HepG2 (cell line): ENCODE measurements around the gene ARAP1. TPM values are rescaled to one million over a fixed set of nuclear protein-coding genes. Genes with fewer than 3 reads are reported as not detected.
A peak's percentile ranks its signal among the peaks of the same experiment; 100 is the strongest.

Source experiments
- BRD4 ChIP-seq: sonication (generic); formaldehyde crosslinking; IDR thresholded peaks from 2 replicates; pipeline ENCODE4 v1.4.0; 2020; ENCODE audit warnings: missing genetic modification reagents
- DNMT1 ChIP-seq: sonication (generic); formaldehyde crosslinking; IDR thresholded peaks from 2 replicates; pipeline ENCODE4 v1.5.1; 2020; ENCODE audit warnings: mild to moderate bottlenecking, missing genetic modification reagents
- FOXM1 ChIP-seq: sonication (generic); formaldehyde crosslinking; IDR thresholded peaks from 2 replicates; pipeline ENCODE4 v1.5.0; 2020; ENCODE audit warnings: missing genetic modification reagents
- HMGXB4 ChIP-seq, 2 experiments: sonication (generic) in 1 of 2; formaldehyde crosslinking in 1 of 2; IDR thresholded peaks; 2 replicates each; pipeline versions ENCODE4 v1.4.0 to v1.6.1; 2018 to 2020; ENCODE audit warnings: missing genetic modification reagents in 2 of 2, borderline replicate concordance in 1 of 2, low read depth in 1 of 2, mild to moderate bottlenecking in 1 of 2, missing biosample characterization in 1 of 2
- IRF2 ChIP-seq: IDR thresholded peaks from 2 replicates; pipeline ENCODE4 v1.6.1; 2018; ENCODE audit warnings: missing genetic modification reagents, missing compliant biosample characterization
- JDP2 ChIP-seq: sonication (generic); formaldehyde crosslinking; IDR thresholded peaks from 2 replicates; pipeline ENCODE4 v1.8.1; 2022; ENCODE audit warnings: missing genetic modification reagents, borderline replicate concordance
- KAT8 ChIP-seq: IDR thresholded peaks from 2 replicates; pipeline ENCODE4 v1.6.1; 2016; ENCODE audit warnings: missing genetic modification reagents, missing compliant biosample characterization
- KLF6 ChIP-seq: IDR thresholded peaks from 2 replicates; pipeline ENCODE4 v1.8.0; 2016; ENCODE audit warnings: missing biosample characterization, missing genetic modification reagents
- MAFK ChIP-seq, 2 experiments: IDR thresholded peaks in 1 of 2; conservative IDR thresholded peaks in 1 of 2; 2 replicates each; pipeline ENCODE4 v1.6.1; 2011; ENCODE audit warnings: improper control_type of control experiment in 2 of 2, low read length in 2 of 2
- POGZ ChIP-seq: sonication (generic); formaldehyde crosslinking; IDR thresholded peaks from 2 replicates; pipeline ENCODE4 v1.4.0; 2020; ENCODE audit warnings: mild to moderate bottlenecking, missing genetic modification reagents
- SAP130 ChIP-seq: IDR thresholded peaks from 2 replicates; pipeline ENCODE4 v1.6.1; 2016; ENCODE audit warnings: low read depth
- SATB2 ChIP-seq: sonication (generic); formaldehyde crosslinking; IDR thresholded peaks from 2 replicates; pipeline ENCODE4 v1.5.0; 2020; ENCODE audit warnings: missing genetic modification reagents
- SMARCC2 ChIP-seq: fragments of 450-650 bp; IDR thresholded peaks from 2 replicates; pipeline ENCODE4 v1.6.1; 2017; ENCODE audit warnings: antibody characterized with exemption, mild to moderate bottlenecking
- ZBTB1 ChIP-seq: sonication (generic); formaldehyde crosslinking; IDR thresholded peaks from 2 replicates; pipeline ENCODE4 v1.4.0; 2020; ENCODE audit warnings: missing genetic modification reagents, borderline replicate concordance
- ZBTB49 ChIP-seq: sonication (generic); formaldehyde crosslinking; IDR thresholded peaks from 2 replicates; pipeline ENCODE4 v1.4.0; 2020; ENCODE audit warnings: missing genetic modification reagents, borderline replicate concordance
- ZNF326 ChIP-seq: sonication (generic); formaldehyde crosslinking; IDR thresholded peaks from 2 replicates; pipeline ENCODE4 v1.4.0; 2020; ENCODE audit warnings: missing genetic modification reagents, borderline replicate concordance
- ZNF607 ChIP-seq: sonication (generic); formaldehyde crosslinking; IDR thresholded peaks from 2 replicates; pipeline ENCODE4 v1.5.1; 2020; ENCODE audit warnings: missing genetic modification reagents, mild to moderate bottlenecking, borderline replicate concordance
- ZNF615 ChIP-seq: sonication (generic); formaldehyde crosslinking; IDR thresholded peaks from 2 replicates; pipeline ENCODE4 v1.5.0; 2020; ENCODE audit warnings: mild to moderate bottlenecking, missing genetic modification reagents, borderline replicate concordance
- ZNF674 ChIP-seq: sonication (generic); formaldehyde crosslinking; IDR thresholded peaks from 2 replicates; pipeline ENCODE4 v1.5.0; 2020; ENCODE audit warnings: low read depth, mild to moderate bottlenecking, missing genetic modification reagents
- ZSCAN31 ChIP-seq: sonication (generic); formaldehyde crosslinking; IDR thresholded peaks from 2 replicates; pipeline ENCODE4 v1.5.0; 2020; ENCODE audit warnings: low read depth, mild to moderate bottlenecking, missing genetic modification reagents
- polyA plus RNA-seq, 8 experiments: library from polyadenylated mRNA; depleted of rRNA in 3 of 8; stranded (reverse) in 7 of 8; unstranded in 1 of 8; fragments of >200 nt; fragmentation: Illumina TruSeq in 4 of 8; extraction: Trizol in 4 of 8; gene quantifications; 2 replicates each; pipeline versions ENCODE4 v1.2.1 to v1.2.3, GENCODE V29; 2011 to 2016; ENCODE audit warnings: low read depth in 4 of 8, missing spikeins in 1 of 8, mixed read lengths in 1 of 8; ENCODE audit not compliant: insufficient read depth in 1 of 8
- total RNA-seq, 5 experiments: library from RNA; depleted of rRNA; stranded (reverse); fragments of >200 nt; fragmentation: Illumina TruSeq; extraction: Trizol; gene quantifications; 2 replicates each; pipeline ENCODE4 v1.2.3, GENCODE V29; 2016; ENCODE audit warnings: low read depth in 1 of 5
- TF ChIP-seq, protein P1 (sequence below): sonication (generic); formaldehyde crosslinking; IDR thresholded peaks from 2 replicates; pipeline ENCODE4 v1.5.1; 2020; ENCODE audit warnings: missing genetic modification reagents, mild to moderate bottlenecking, borderline replicate concordance
- TF ChIP-seq, protein P2 (sequence below): sonication (generic); formaldehyde crosslinking; IDR thresholded peaks from 2 replicates; pipeline ENCODE4 v1.4.0; 2020; ENCODE audit warnings: mild to moderate bottlenecking, missing genetic modification reagents

Gene ARAP1
- total and polyA plus RNA-seq, 2 of the 13 experiments (the other 11 are each of a cell fraction or from before 2014, with no cell fraction given), result 43.2 to 55.5 TPM

- TF ChIP-seq POGZ (peak; percentile 54; the same call in 1 of the 2 replicates), ZBTB1 (CRISPR knock-in tag) (no peak), DNMT1 (CRISPR knock-in tag) (no peak), BRD4 (no peak), SMARCC2 (no peak), ZNF615 (CRISPR knock-in tag) (no peak; the same call in 1 of the 2 replicates), ZBTB49 (CRISPR knock-in tag) (no peak), ZNF607 (no peak), KLF6 (CRISPR knock-in tag) (no peak), IRF2 (no peak), FOXM1 (CRISPR knock-in tag) (no peak), ZNF326 (CRISPR knock-in tag) (no peak), SAP130 (CRISPR knock-in tag) (peak; percentile 84), JDP2 (CRISPR knock-in tag) (no peak), SATB2 (CRISPR knock-in tag) (no peak), MAFK (conservative IDR thresholded peaks at IDR 0.05 in 1 of 2, IDR thresholded peaks at IDR 0.05 in 1 of 2; ENCODE audit: low read length in 2 of 2) (no peak), KAT8 (CRISPR knock-in tag) (no peak), ZSCAN31 (no peak), ZNF674 (no peak), HMGXB4 (CRISPR knock-in tag; IDR thresholded peaks at IDR 0.05; ENCODE audit: borderline replicate concordance in 1 of 2, low read depth in 1 of 2) (peak in 1 of 2 experiments; percentile 56; a peak in 1 of 4 replicates)
- TF ChIP-seq, protein P1, sequence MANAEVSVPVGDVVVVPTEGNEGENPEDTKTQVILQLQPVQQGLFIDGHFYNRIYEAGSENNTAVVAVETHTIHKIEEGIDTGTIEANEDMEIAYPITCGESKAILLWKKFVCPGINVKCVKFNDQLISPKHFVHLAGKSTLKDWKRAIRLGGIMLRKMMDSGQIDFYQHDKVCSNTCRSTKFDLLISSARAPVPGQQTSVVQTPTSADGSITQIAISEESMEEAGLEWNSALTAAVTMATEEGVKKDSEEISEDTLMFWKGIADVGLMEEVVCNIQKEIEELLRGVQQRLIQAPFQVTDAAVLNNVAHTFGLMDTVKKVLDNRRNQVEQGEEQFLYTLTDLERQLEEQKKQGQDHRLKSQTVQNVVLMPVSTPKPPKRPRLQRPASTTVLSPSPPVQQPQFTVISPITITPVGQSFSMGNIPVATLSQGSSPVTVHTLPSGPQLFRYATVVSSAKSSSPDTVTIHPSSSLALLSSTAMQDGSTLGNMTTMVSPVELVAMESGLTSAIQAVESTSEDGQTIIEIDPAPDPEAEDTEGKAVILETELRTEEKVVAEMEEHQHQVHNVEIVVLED (CRISPR knock-in tag), result no peak
- TF ChIP-seq, protein P2, sequence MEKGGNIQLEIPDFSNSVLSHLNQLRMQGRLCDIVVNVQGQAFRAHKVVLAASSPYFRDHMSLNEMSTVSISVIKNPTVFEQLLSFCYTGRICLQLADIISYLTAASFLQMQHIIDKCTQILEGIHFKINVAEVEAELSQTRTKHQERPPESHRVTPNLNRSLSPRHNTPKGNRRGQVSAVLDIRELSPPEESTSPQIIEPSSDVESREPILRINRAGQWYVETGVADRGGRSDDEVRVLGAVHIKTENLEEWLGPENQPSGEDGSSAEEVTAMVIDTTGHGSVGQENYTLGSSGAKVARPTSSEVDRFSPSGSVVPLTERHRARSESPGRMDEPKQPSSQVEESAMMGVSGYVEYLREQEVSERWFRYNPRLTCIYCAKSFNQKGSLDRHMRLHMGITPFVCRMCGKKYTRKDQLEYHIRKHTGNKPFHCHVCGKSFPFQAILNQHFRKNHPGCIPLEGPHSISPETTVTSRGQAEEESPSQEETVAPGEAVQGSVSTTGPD, result no peak
Measured at GRCh38 chr11:72778535-72779494, 26.6 kb upstream of the ARAP1 start (continued).
